Parathyroid adenoma (tissue), 2 donors: ENCODE results near the gene DLL4.

ENCODE experiments used
- H2AFZ ChIP-seq: fragments of 300-600 bp; sonication (generic); one replicate; pipeline ENCODE4 v1.7.0; 2017; ENCODE audit warnings: antibody characterized with exemption, mild to moderate bottlenecking
- H3K27ac ChIP-seq: fragments of 300-600 bp; sonication (generic); one replicate; pipeline ENCODE4 v1.7.0; 2017
- H3K27me3 ChIP-seq: fragments of 300-600 bp; sonication (generic); one replicate; pipeline ENCODE4 v1.7.0; 2017; ENCODE audit warnings: low read length; ENCODE audit not compliant: control insufficient read depth, insufficient read depth
- H3K36me3 ChIP-seq: fragments of 300-600 bp; sonication (generic); one replicate; pipeline ENCODE4 v1.7.0; 2017; ENCODE audit warnings: low read length; ENCODE audit not compliant: control insufficient read depth, insufficient read depth
- H3K4me1 ChIP-seq: fragments of 300-600 bp; sonication (generic); one replicate; pipeline ENCODE4 v1.7.0; 2017; ENCODE audit warnings: control low read depth
- H3K4me2 ChIP-seq: fragments of 300-600 bp; sonication (generic); one replicate; pipeline ENCODE4 v1.7.0; 2017; ENCODE audit warnings: low read length
- H3K4me3 ChIP-seq: fragments of 300-600 bp; sonication (generic); one replicate; pipeline ENCODE4 v1.7.0; 2017; ENCODE audit warnings: low read depth, low read length
- H3K79me2 ChIP-seq: fragments of 300-600 bp; sonication (generic); one replicate; pipeline ENCODE4 v1.7.0; 2017; ENCODE audit warnings: control low read depth
- H3K9ac ChIP-seq: fragments of 300-600 bp; sonication (generic); one replicate; pipeline ENCODE4 v1.7.0; 2017; ENCODE audit warnings: mild to moderate bottlenecking
- H3K9me3 ChIP-seq: fragments of 300-600 bp; sonication (generic); one replicate; pipeline ENCODE4 v1.7.0; 2017; ENCODE audit warnings: low read length; ENCODE audit not compliant: control insufficient read depth
- CTCF ChIP-seq: fragments of 300-600 bp; sonication (generic); IDR thresholded peaks from one replicate; pipeline ENCODE4 v1.7.0; 2017; ENCODE audit warnings: antibody characterized with exemption, mild to moderate bottlenecking
- donor health status: primary hyperparathyroidism.

The DLL4 gene

GRCh38 chr15:40941068-40941527 is 12.0 kb downstream of the DLL4 start:
- no peak for TF ChIP-seq CTCF
- Histone ChIP-seq H2AFZ (peak overlapping the region; percentile 73), H3K9me3 (no peaks in the 10 kb centered on the region), H3K9ac (no peak overlapping the region), H3K79me2 (no peaks in the 10 kb centered on the region), H3K4me2 (peak overlapping the region; percentile 78), H3K27ac (peak overlapping the region; percentile 69), H3K27me3 (no peaks in the 10 kb centered on the region), H3K4me1 (peaks cover 2% of the 10 kb centered on the region), H3K4me3 (peak overlapping the region; percentile 47), H3K36me3 (no peaks in the 10 kb centered on the region)

- Histone ChIP-seq H2AFZ (peak overlapping the region; percentile 89), H3K79me2 (no peaks in the 10 kb centered on the region), H3K4me2 (peak overlapping the region; percentile 78), H3K4me1 (peaks cover 2% of the 10 kb centered on the region), H3K4me3 (peak overlapping the region; percentile 47), H3K9ac (no peak overlapping the region), H3K27me3 (no peaks in the 10 kb centered on the region), H3K36me3 (no peaks in the 10 kb centered on the region), H3K9me3 (no peaks in the 10 kb centered on the region), H3K27ac (peak overlapping the region; percentile 69)
- no peak for TF ChIP-seq CTCF
Observed at GRCh38 chr15:40941528-40942336, 12.6 kb downstream of the DLL4 start.

DNA sequence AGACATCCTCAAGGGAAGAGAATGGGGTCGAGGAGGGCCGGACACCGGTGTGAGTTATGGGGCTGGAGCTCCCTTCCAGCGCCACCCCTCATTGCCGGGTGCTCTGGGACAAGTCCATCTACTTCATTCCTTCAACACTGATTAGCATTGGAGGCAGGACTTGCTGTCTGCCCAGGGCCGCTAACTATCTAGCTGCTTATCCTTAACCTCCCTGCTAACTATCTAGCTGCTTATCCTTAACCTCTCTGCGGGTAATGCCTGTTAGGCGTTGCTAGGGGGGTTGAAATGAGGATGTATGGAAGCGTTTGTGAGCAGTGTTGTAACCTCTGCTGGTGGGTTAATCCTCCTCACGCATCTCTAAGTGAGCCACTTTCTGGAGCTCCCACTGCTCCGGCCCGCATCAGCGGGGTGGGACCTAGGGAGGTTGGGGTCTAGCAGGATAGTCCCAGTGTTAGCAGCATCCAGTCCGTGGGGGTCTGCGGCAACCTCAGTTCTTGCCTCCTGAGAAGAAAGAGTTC is 13.3 kb downstream of the DLL4 start:
- peaks cover 2% of the 10 kb centered on the region for H3K4me1 ChIP-seq
- H3K27me3 ChIP-seq, result no peaks in the 10 kb centered on the region
- H3K27ac ChIP-seq, result peak overlapping the region; percentile 66
- no peaks in the 10 kb centered on the region for H3K79me2 ChIP-seq
- TF ChIP-seq CTCF, result no peak
- peak overlapping the region; percentile 43 for H3K4me3 ChIP-seq
- H3K9ac ChIP-seq, result no peak overlapping the region
- H3K9me3 ChIP-seq, result no peaks in the 10 kb centered on the region
- no peaks in the 10 kb centered on the region for H3K36me3 ChIP-seq
- peak overlapping the region; percentile 89 for H2AFZ ChIP-seq
- peak overlapping the region; percentile 77 for H3K4me2 ChIP-seq

GRCh38 chr15:40942878-40943277 is 13.7 kb downstream of the DLL4 start:
- Histone ChIP-seq H3K27me3 (no peaks in the 10 kb centered on the region), H3K9me3 (no peaks in the 10 kb centered on the region), H3K4me2 (no peak overlapping the region), H3K36me3 (no peaks in the 10 kb centered on the region), H2AFZ (no peak overlapping the region), H3K4me3 (no peak overlapping the region), H3K79me2 (no peaks in the 10 kb centered on the region), H3K9ac (no peak overlapping the region), H3K27ac (no peak overlapping the region), H3K4me1 (peaks cover 2% of the 10 kb centered on the region)
- TF ChIP-seq CTCF, result no peak
